ENCODE data around the gene FBXO5. TPM values are rescaled to one million over a fixed set of nuclear protein-coding genes. Genes with fewer than 3 reads are reported as not detected.
A peak's percentile ranks its signal among the peaks of the same experiment; 100 is the strongest.

Gene FBXO5
- total and polyA plus RNA-seq, 9 of the 15 experiments (the other 6 are each of a cell fraction or from before 2014, with no cell fraction given): 17.8 to 89.3 (median 62.9) TPM

- no peaks in the 10 kb centered on the region for H3K9me3 ChIP-seq (replicated peaks; ENCODE audit: control insufficient read depth, insufficient read depth, low read depth, low read length)
- H3K4me1 ChIP-seq (replicated peaks in 1 of 2; ENCODE audit: control insufficient read depth in 2 of 2, insufficient read depth in 2 of 2, low read length in 2 of 2): no peaks in the 10 kb centered on the region
- ChIA-PET CTCF (ENCODE audit: low intra/inter-chr PET ratio) (interaction anchor here (0.6 to 3.2 kb wide), 4 partner anchors 71 to 1351 kb away, joined by 3 to 24 read pairs (median 6); no protein-coding TSS in a partner anchor), POLR2A (interaction anchor here (0.6 kb wide), 1 partner anchor 10 kb away, joined by 3 read pairs; no protein-coding TSS in a partner anchor)
- H2AFZ ChIP-seq (ENCODE audit: low read depth, low read length): peak overlapping the region; percentile 29; the same call in 1 of the 2 replicates
- H3K27ac ChIP-seq (ENCODE audit: extremely low read depth, low read depth, low read length): no peak overlapping the region
- no peaks in the 10 kb centered on the region for H3K79me2 ChIP-seq (ENCODE audit: control insufficient read depth, insufficient read depth, low read length)
- peaks cover 0 to 7% of the 10 kb centered on the region in 2 experiments; a peak in 2 of 5 replicates for H3K27me3 ChIP-seq (ENCODE audit: control insufficient read depth in 2 of 2, insufficient read depth in 2 of 2, low read length in 2 of 2)
- no TSS peak for BruUV-seq (replicated peaks)
- H3K9me1 ChIP-seq (ENCODE audit: control insufficient read depth, insufficient read depth, low read length): no peaks in the 10 kb centered on the region
- intact Hi-C loops (cut with micrococcal nuclease) (loop anchor here (1.0 to 10.0 kb wide), 6 partner anchors 70 to 1350 kb away; no protein-coding TSS in a partner anchor), in situ Hi-C loops (cut with MboI) (no loop called here)
- no peak overlapping the region for H3K9ac ChIP-seq (ENCODE audit: insufficient read depth in 1 of 2, low read depth in 2 of 2, low read length in 2 of 2)
- ATAC-seq: no peak
- WGBS (ENCODE audit: insufficient coverage, low coverage, missing lambda C conversion rate): 0% methylated on average over 1 of the region's 1 CpG
- no peak for FAIRE-seq
- no peak overlapping the region for H3K4me3 ChIP-seq
- H3K4me2 ChIP-seq (ENCODE audit: insufficient read depth, low read length): no peak overlapping the region
- DNase-seq (ENCODE audit: extremely low read depth in 1 of 4, low spot score in 3 of 4): no peak
- no peak for TF ChIP-seq ZNF445 (CRISPR knock-in tag; IDR thresholded peaks at IDR 0.05; ENCODE audit: low read depth)
- no peak for TF ChIP-seq ATF1 (CRISPR knock-in tag; IDR thresholded peaks at IDR 0.05)
- TF ChIP-seq ATF1 (tag; IDR thresholded peaks at IDR 0.05): peak; percentile 26; the same call in 1 of the 2 replicates
- TF ChIP-seq MED1 (CRISPR knock-in tag; IDR thresholded peaks at IDR 0.05; ENCODE audit: borderline replicate concordance): no peak
- no peak for TF ChIP-seq ELF2 (CRISPR knock-in tag; IDR thresholded peaks at IDR 0.05)
- TF ChIP-seq NKRF (IDR thresholded peaks at IDR 0.05; ENCODE audit: borderline replicate concordance): no peak
- H3K36me3 ChIP-seq (ENCODE audit: control insufficient read depth, insufficient read depth, low read length): no peaks in the 10 kb centered on the region
- no peaks in the 10 kb centered on the region for H4K20me1 ChIP-seq (replicated peaks; ENCODE audit: control insufficient read depth, insufficient read depth, low read length)
Observed at GRCh38 chr6:153024709-153025017, 41.8 kb upstream of the FBXO5 start.
